K562 (cell line): Measurements from ENCODE around the gene CCNY. TPM values are rescaled to one million over a fixed set of nuclear protein-coding genes. Genes with fewer than 3 reads are reported as not detected.

Source experiments
- CHD1 ChIP-seq: fragments of 200-600 bp; sonication (generic); IDR thresholded peaks from one replicate; pipeline ENCODE4 v1.6.1; 2012; ENCODE audit warnings: mild to moderate bottlenecking, moderate library complexity, low read length, inconsistent platforms
- CREB1 ChIP-seq, 2 experiments: sonication (generic) in 1 of 2; formaldehyde crosslinking in 1 of 2; IDR thresholded peaks; 2 replicates each; pipeline versions ENCODE4 v1.6.1 to v1.8.0; 2012 to 2022; ENCODE audit warnings: inconsistent platforms in 1 of 2, mild to moderate bottlenecking in 1 of 2, missing genetic modification reagents in 1 of 2, moderate library complexity in 1 of 2
- ETV1 ChIP-seq: fragments of 450-650 bp; conservative IDR thresholded peaks from 2 replicates; pipeline ENCODE4 v1.6.1; 2016; ENCODE audit warnings: missing genetic modification characterization, control low read depth, low read depth, missing compliant biosample characterization
- HIVEP1 ChIP-seq: fragments of 250-450 bp; sonication (Bioruptor Pico); IDR thresholded peaks from 2 replicates; pipeline ENCODE4 v1.4.0; 2020; ENCODE audit warnings: mild to moderate bottlenecking
- MECOM ChIP-seq: fragments of 250-450 bp; sonication (Bioruptor Pico); IDR thresholded peaks from 2 replicates; pipeline ENCODE4 v1.8.0; 2022; ENCODE audit warnings: inconsistent platforms
- PHTF2 ChIP-seq: fragments of 250-450 bp; sonication (Bioruptor Pico); IDR thresholded peaks from 2 replicates; pipeline ENCODE4 v1.5.0; 2021; ENCODE audit warnings: mild to moderate bottlenecking
- POLR2B ChIP-seq: fragments of 450-650 bp; IDR thresholded peaks from 2 replicates; pipeline ENCODE4 v1.6.1; 2018; ENCODE audit warnings: low read depth; ENCODE audit not compliant: partially characterized antibody
- RB1 ChIP-seq: fragments of 450-650 bp; IDR thresholded peaks from 2 replicates; pipeline ENCODE4 v1.6.1; 2017; ENCODE audit warnings: low read depth, mild to moderate bottlenecking
- RBFOX2 ChIP-seq: fragments of 200-400 bp; formaldehyde crosslinking; IDR thresholded peaks from 2 replicates; pipeline ENCODE4 v1.6.1; 2017; ENCODE audit warnings: low read depth, mild to moderate bottlenecking, low read length, moderate library complexity
- SIN3A ChIP-seq, 2 experiments: fragments of 150-350 bp in 1 of 2; IDR thresholded peaks; 2 replicates each; pipeline ENCODE4 v1.6.1; 2011 to 2016; ENCODE audit warnings: borderline replicate concordance in 2 of 2, low read depth in 2 of 2, low read length in 2 of 2, mild to moderate bottlenecking in 2 of 2, moderate library complexity in 2 of 2; ENCODE audit not compliant: control insufficient read depth in 1 of 2
- SMARCC2 ChIP-seq: fragments of 450-650 bp; IDR thresholded peaks from 2 replicates; pipeline ENCODE4 v1.6.1; 2017; ENCODE audit warnings: antibody characterized with exemption, moderate library complexity, mild to moderate bottlenecking, low read depth
- SMARCE1 ChIP-seq: fragments of 450-650 bp; IDR thresholded peaks from 2 replicates; pipeline ENCODE4 v1.7.1; 2016; ENCODE audit warnings: mild to moderate bottlenecking
- SNIP1 ChIP-seq: fragments of 450-650 bp; IDR thresholded peaks from 2 replicates; pipeline ENCODE4 v1.7.1; 2017; ENCODE audit warnings: low read depth, mild to moderate bottlenecking
- STAG1 ChIP-seq: sonication (generic); formaldehyde crosslinking; IDR thresholded peaks from 2 replicates; pipeline ENCODE4 v1.5.0; 2020; ENCODE audit warnings: missing genetic modification reagents, borderline replicate concordance
- STAT5B ChIP-seq: fragments of 250-450 bp; sonication (Bioruptor Pico); IDR thresholded peaks from 2 replicates; pipeline ENCODE4 v1.8.0; 2021; ENCODE audit warnings: mild to moderate bottlenecking, inconsistent platforms
- TCFL5 ChIP-seq: fragments of 250-450 bp; sonication (Bioruptor Pico); conservative IDR thresholded peaks from 2 replicates; pipeline ENCODE4 v1.6.1; 2021; ENCODE audit warnings: mild to moderate bottlenecking, moderate library complexity, matching md5 sums
- ZC3H11A ChIP-seq: IDR thresholded peaks from 2 replicates; pipeline ENCODE4 v1.6.1; 2012; ENCODE audit warnings: low read depth, low read length, improper control_type of control experiment
- ZKSCAN1 ChIP-seq: fragments of 150-350 bp; IDR thresholded peaks from 2 replicates; pipeline ENCODE4 v1.6.1; 2016; ENCODE audit warnings: low read depth, low read length
- ZNF133 ChIP-seq: fragments of 250-450 bp; sonication (Bioruptor Pico); IDR thresholded peaks from 2 replicates; pipeline ENCODE4 v1.4.0; 2020; ENCODE audit warnings: mild to moderate bottlenecking
- ZNF77 ChIP-seq: fragments of 250-450 bp; sonication (Bioruptor Pico); IDR thresholded peaks from 2 replicates; pipeline ENCODE4 v1.5.0; 2020
- ZNF79 ChIP-seq: fragments of 250-450 bp; sonication (Bioruptor Pico); IDR thresholded peaks from 2 replicates; pipeline ENCODE4 v1.4.0; 2020; ENCODE audit warnings: low read depth, mild to moderate bottlenecking, moderate library complexity
- polyA plus RNA-seq, 8 experiments: library from polyadenylated mRNA; depleted of rRNA in 4 of 8; stranded (reverse) in 5 of 8; unstranded in 3 of 8; fragments of >200 nt; fragmentation: Nextera tagmentation in 2 of 8; fragmentation: Illumina TruSeq in 1 of 8; extraction: Ambion mirVana in 2 of 8; extraction: Trizol in 1 of 8; gene quantifications; 2 replicates each; pipeline versions ENCODE4 v1.2.1 to v1.2.3, GENCODE V29; 2011 to 2014; ENCODE audit warnings: inconsistent platforms in 1 of 8, missing spikeins in 1 of 8
- total RNA-seq, 7 experiments: library from RNA; depleted of rRNA in 6 of 7; stranded (reverse); fragments of >200 nt in 6 of 7; fragmentation: Illumina TruSeq in 2 of 7; extraction: Trizol in 2 of 7; gene quantifications; 2 replicates each; pipeline versions ENCODE4 v1.2.1 to v1.2.3, GENCODE V29; 2011 to 2021; ENCODE audit warnings: low replicate concordance in 1 of 7
- TF ChIP-seq, protein P1 (sequence below): fragments of 450-650 bp; formaldehyde crosslinking; IDR thresholded peaks from 2 replicates; pipeline ENCODE4 v1.4.0; 2020; ENCODE audit warnings: mild to moderate bottlenecking
- TF ChIP-seq, protein P2 (sequence below): fragments of 450-650 bp; formaldehyde crosslinking; IDR thresholded peaks from 2 replicates; pipeline ENCODE4 v1.4.0; 2022; ENCODE audit warnings: missing genetic modification characterization
- TF ChIP-seq, protein P3 (sequence below): fragments of 450-650 bp; IDR thresholded peaks from 2 replicates; pipeline ENCODE4 v1.6.1; 2016; ENCODE audit warnings: low read depth, mild to moderate bottlenecking, moderate library complexity
- TF ChIP-seq, protein P4 (sequence below): fragments of 250-450 bp; sonication (Bioruptor Pico); IDR thresholded peaks from 2 replicates; pipeline ENCODE4 v1.9.0; 2021; ENCODE audit warnings: mild to moderate bottlenecking

CCNY gene
- total and polyA plus RNA-seq, 9 of the 15 experiments (the other 6 are each of a cell fraction or from before 2014, with no cell fraction given): 8.4 to 109 (median 38.6) TPM

DNA sequence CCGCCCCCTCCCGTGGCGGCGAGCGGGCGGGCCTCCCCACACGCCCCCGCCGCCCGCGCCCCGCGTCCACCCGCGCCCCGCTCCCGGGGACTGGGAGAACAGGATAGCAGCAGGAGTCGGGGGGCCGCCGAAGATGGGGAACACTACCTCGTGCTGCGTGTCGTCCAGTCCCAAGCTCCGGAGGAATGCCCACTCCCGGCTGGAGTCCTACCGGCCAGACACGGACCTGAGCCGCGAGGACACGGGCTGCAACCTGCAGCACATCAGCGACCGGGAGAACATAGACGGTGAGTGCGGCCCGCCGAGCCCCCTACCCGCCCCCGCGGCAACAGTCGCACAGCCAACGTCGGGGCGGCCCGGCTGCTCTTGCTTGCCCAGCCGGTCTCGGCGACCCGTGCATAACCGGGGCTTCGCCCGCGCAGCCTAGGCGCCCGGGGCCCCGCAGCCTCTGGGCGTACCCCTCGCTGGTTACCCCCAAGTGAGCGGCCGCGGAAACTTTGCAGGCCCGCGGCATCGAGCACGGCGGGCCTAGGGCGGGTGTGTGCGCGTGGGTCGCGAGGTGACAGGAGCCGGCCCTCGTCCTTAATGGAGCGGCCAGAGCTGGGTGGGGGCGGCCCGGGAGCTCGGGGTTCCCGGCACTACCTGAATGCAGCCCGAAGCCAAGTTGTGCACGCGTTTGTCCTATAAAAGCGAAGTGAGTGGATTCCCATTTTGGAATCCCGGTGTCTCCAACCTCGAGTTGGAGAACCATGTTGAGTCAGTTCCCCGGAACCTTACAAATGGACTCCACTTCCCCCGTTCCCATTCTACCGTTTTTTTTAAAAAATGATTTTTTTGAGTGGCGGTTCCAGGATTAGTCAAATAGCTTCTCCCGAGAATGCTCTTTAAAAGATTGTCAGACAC is 863 bp downstream of the CCNY start (continued):
- TF ChIP-seq ZC3H11A: no peak
- TF ChIP-seq SMARCC2: no peak
- no peak for TF ChIP-seq ETV1 (tag)
- TF ChIP-seq ZKSCAN1: no peak
- TF ChIP-seq TCFL5 (CRISPR knock-in tag): no peak
- no peak for TF ChIP-seq SNIP1
- TF ChIP-seq RB1: 0 out of 2 replicates have a peak, but pooled peaks have one; percentile 9
- TF ChIP-seq STAG1 (CRISPR knock-in tag): no peak
- TF ChIP-seq, protein P1, sequence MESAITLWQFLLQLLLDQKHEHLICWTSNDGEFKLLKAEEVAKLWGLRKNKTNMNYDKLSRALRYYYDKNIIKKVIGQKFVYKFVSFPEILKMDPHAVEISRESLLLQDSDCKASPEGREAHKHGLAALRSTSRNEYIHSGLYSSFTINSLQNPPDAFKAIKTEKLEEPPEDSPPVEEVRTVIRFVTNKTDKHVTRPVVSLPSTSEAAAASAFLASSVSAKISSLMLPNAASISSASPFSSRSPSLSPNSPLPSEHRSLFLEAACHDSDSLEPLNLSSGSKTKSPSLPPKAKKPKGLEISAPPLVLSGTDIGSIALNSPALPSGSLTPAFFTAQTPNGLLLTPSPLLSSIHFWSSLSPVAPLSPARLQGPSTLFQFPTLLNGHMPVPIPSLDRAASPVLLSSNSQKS (CRISPR knock-in tag): no peak
- no peak for TF ChIP-seq STAT5B
- TF ChIP-seq POLR2B: no peak
- TF ChIP-seq, protein P2, sequence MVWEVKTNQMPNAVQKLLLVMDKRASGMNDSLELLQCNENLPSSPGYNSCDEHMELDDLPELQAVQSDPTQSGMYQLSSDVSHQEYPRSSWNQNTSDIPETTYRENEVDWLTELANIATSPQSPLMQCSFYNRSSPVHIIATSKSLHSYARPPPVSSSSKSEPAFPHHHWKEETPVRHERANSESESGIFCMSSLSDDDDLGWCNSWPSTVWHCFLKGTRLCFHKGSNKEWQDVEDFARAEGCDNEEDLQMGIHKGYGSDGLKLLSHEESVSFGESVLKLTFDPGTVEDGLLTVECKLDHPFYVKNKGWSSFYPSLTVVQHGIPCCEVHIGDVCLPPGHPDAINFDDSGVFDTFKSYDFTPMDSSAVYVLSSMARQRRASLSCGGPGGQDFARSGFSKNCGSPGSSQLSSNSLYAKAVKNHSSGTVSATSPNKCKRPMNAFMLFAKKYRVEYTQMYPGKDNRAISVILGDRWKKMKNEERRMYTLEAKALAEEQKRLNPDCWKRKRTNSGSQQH (CRISPR knock-in tag): no peak
- TF ChIP-seq MECOM (CRISPR knock-in tag): no peak
- TF ChIP-seq PHTF2: no peak
- no peak for TF ChIP-seq ZNF133
- peak in 1 of 2 experiments; percentile 50; a peak in 1 of 4 replicates for TF ChIP-seq SIN3A (IDR thresholded peaks at IDR 0.05; ENCODE audit: borderline replicate concordance in 2 of 2, control insufficient read depth in 1 of 2, low read depth in 2 of 2, low read length in 2 of 2)
- TF ChIP-seq, protein P3, sequence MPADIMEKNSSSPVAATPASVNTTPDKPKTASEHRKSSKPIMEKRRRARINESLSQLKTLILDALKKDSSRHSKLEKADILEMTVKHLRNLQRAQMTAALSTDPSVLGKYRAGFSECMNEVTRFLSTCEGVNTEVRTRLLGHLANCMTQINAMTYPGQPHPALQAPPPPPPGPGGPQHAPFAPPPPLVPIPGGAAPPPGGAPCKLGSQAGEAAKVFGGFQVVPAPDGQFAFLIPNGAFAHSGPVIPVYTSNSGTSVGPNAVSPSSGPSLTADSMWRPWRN: no peak
- TF ChIP-seq CREB1 (IDR thresholded peaks at IDR 0.05): no peak
- 0 out of 2 replicates have a peak, but pooled peaks have one; percentile 29 for TF ChIP-seq CREB1 (CRISPR knock-in tag; IDR thresholded peaks at IDR 0.05)
- peak; percentile 64 for TF ChIP-seq RBFOX2
- TF ChIP-seq CHD1: peak; percentile 91
- TF ChIP-seq, protein P4, sequence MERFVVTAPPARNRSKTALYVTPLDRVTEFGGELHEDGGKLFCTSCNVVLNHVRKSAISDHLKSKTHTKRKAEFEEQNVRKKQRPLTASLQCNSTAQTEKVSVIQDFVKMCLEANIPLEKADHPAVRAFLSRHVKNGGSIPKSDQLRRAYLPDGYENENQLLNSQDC (CRISPR knock-in tag): no peak
- TF ChIP-seq ZNF79 (CRISPR knock-in tag): no peak
- no peak for TF ChIP-seq ZNF77 (CRISPR knock-in tag)
- TF ChIP-seq SMARCE1: no peak
- TF ChIP-seq HIVEP1 (CRISPR knock-in tag): no peak
